Lower lobe of right lung (tissue), 2 donors: Measurements from ENCODE around the gene FHIT. TPM values are rescaled to one million over a fixed set of nuclear protein-coding genes. Genes with fewer than 3 reads are reported as not detected.
A peak's percentile ranks its signal among the peaks of the same experiment; 100 is the strongest.
"Not testable (repeated sequence)": the region's sequence is repeated elsewhere in the genome, so short reads cannot be mapped to it uniquely, and the experiment has no call there.

ENCODE experiments used
- ATAC-seq, 2 donors: fragments of 200-7000 bp; cut with Tn5 transposase; one replicate each; pipeline ENCODE4 v1.9.1; 2020 to 2022; ENCODE audit warnings: mild to moderate bottlenecking in 2 of 2, moderate library complexity in 2 of 2
- DNase-seq: peaks from one replicate; pipeline ENCODE4 v3.0.0-alpha.2; 2020
- H3K27ac ChIP-seq: fragments of 200-600 bp; one replicate; pipeline ENCODE4 v1.8.0; 2022
- H3K27me3 ChIP-seq: fragments of 200-600 bp; one replicate; pipeline ENCODE4 v1.8.0; 2022; ENCODE audit warnings: low read depth
- H3K36me3 ChIP-seq: fragments of 200-600 bp; one replicate; pipeline ENCODE4 v1.8.0; 2022; ENCODE audit warnings: mild to moderate bottlenecking
- H3K4me1 ChIP-seq: fragments of 200-600 bp; one replicate; pipeline ENCODE4 v1.8.0; 2022
- H3K4me3 ChIP-seq: fragments of 200-600 bp; one replicate; pipeline ENCODE4 v1.8.0; 2022; ENCODE audit warnings: mild to moderate bottlenecking
- H3K9me3 ChIP-seq: fragments of 200-600 bp; one replicate; pipeline ENCODE4 v1.8.0; 2022
- CTCF ChIP-seq: fragments of 200-600 bp; IDR thresholded peaks from one replicate; pipeline ENCODE4 v1.8.0; 2022; ENCODE audit warnings: antibody characterized with exemption, mild to moderate bottlenecking
- intact Hi-C: fragments of 100-400 bp; cut with DNase I; formaldehyde crosslinking; loops from one replicate; pipeline ENCODE4 v1.11.0; 2022
- total RNA-seq: library from RNA; stranded (reverse); fragmentation: NEBNext Ultra II Directional; extraction: Animal tissue kit (Norgen Biotek cat#: 25700); gene quantifications from one replicate; pipeline ENCODE4 v1.2.1, GENCODE V29; 2021
- donor health status: DM: no; HTN: yes; CAD: no; lungs with severe emphysema.

FHIT gene
- total RNA-seq, 1 donor from 2014 or later: 10.3 TPM

DNA sequence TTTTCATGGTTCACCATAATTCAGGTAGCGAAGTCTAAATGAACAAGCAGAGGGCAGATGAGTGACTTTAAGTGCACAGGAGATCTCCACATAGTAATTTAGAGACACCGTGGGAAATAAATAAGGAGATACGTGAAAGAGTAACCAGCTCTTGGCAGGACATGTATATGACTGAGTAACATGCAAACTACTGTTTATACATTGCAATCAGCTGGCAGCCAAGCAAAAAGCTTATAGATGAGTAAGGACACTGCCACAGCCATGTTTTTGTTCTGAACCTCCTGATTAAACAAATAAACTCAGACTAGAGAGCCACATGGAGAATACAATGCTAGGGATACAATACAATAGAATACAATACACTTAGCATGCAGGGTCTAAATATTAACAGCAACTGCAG lies 252.4 kb downstream of the FHIT start:
- no peaks in the 10 kb centered on the region for H3K4me1 ChIP-seq
- intact Hi-C loops: no loop called here
- H3K36me3 ChIP-seq: no peaks in the 10 kb centered on the region
- H3K27me3 ChIP-seq: no peaks in the 10 kb centered on the region
- no peak overlapping the region for H3K4me3 ChIP-seq
- TF ChIP-seq CTCF: no peak
- no peaks in the 10 kb centered on the region for H3K9me3 ChIP-seq
- ATAC-seq (no peak), DNase-seq (no peak)
- no peak overlapping the region for H3K27ac ChIP-seq

- Histone ChIP-seq H3K27ac (no peak overlapping the region), H3K27me3 (no peaks in the 10 kb centered on the region), H3K9me3 (no peaks in the 10 kb centered on the region), H3K4me3 (no peak overlapping the region), H3K36me3 (no peaks in the 10 kb centered on the region), H3K4me1 (no peaks in the 10 kb centered on the region)
- intact Hi-C loops: no loop called here
- ATAC-seq (peak; percentile 43 to 45), DNase-seq (no peak)
- no peak for TF ChIP-seq CTCF
These were observed 258.9 kb downstream of the FHIT start for GRCh38 chr3:60992395-60992794.

DNA sequence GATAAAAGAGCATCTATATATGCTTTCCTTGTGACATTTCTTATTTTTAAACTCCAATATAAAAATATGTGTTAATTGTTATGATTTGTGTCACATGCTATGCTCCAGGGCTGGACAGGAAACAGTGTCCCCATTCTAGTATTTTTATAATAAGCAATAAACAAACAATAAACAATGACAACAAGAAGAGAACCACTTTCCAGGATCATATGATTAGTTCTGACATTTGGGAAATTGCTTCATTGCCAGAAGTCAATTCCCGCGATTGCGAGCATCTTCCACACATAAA lies 260.9 kb downstream of the FHIT start:
- Histone ChIP-seq H3K9me3 (no peaks in the 10 kb centered on the region), H3K27me3 (no peaks in the 10 kb centered on the region), H3K36me3 (no peaks in the 10 kb centered on the region), H3K4me3 (no peak overlapping the region), H3K4me1 (no peaks in the 10 kb centered on the region), H3K27ac (no peak overlapping the region)
- DNase-seq (no peak), ATAC-seq (no peak)
- intact Hi-C loops: no loop called here
- TF ChIP-seq CTCF: no peak

DNA sequence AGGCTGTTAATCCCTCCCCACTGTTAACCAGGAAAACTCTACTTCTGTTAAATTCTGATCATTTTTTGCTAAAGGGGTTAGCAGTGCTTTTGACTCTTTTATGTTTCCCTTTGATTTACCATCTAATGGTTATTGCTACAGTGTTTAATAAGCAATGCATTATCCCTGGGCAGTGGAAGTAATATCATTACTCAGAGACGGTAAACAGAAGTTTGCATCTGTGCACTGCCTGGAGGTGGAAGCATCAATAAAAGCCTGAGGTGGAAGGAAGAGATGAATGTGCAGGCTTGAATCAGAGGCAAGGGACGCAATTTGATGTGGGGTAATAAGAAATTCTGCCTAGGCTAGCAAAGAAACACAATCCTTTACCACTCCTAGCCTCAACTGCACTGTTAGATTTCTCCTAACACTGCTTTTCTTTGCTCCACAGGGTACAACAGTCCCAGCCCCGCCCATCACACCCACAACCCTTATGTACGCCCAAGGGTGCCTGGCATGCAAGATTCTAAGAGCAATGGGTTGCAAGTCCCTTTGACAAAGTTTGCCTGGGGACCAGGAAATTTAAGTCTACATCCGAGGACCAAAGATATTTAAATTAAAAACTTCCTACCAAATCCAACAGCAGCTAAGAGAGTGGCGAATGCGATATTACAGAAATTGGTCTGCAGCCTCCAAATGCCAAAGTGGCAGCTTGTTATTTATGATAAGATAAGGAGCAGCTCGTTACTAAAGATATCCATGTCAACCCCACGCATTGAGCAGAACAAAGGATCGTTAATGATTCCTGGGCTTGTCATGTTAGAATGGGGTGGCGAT lies 261.4 kb downstream of the FHIT start:
- no peaks in the 10 kb centered on the region for H3K36me3 ChIP-seq
- H3K4me1 ChIP-seq: no peaks in the 10 kb centered on the region
- H3K9me3 ChIP-seq: no peaks in the 10 kb centered on the region
- DNase-seq (no peak), ATAC-seq (no peak)
- TF ChIP-seq CTCF: no peak
- intact Hi-C loops: no loop called here
- H3K4me3 ChIP-seq: no peak overlapping the region
- no peaks in the 10 kb centered on the region for H3K27me3 ChIP-seq
- no peak overlapping the region for H3K27ac ChIP-seq

DNA sequence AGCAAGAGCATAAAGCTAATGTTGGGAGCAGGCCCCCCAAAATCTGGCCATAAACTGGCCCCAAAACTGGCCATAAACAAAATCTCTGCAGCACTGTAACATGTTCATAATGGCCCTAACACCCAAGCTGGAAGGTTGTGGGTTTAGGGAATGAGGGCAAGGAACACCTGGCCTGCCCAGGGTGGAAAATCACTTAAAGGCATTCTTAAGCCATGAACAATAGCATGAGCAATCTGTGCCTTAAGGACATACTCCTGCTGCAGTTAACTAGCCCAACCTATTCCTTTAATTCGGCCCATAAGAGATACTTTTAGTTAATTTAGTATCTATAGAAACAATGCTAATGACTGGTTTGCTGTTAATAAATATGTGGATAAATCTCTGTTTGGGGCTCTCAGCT lies 264.1 kb downstream of the FHIT start:
- DNase-seq, ATAC-seq, H3K9me3 ChIP-seq, H3K27ac ChIP-seq, intact Hi-C loops, H3K36me3 ChIP-seq, H3K4me1 ChIP-seq, H3K4me3 ChIP-seq, H3K27me3 ChIP-seq: not testable (repeated sequence)

DNA sequence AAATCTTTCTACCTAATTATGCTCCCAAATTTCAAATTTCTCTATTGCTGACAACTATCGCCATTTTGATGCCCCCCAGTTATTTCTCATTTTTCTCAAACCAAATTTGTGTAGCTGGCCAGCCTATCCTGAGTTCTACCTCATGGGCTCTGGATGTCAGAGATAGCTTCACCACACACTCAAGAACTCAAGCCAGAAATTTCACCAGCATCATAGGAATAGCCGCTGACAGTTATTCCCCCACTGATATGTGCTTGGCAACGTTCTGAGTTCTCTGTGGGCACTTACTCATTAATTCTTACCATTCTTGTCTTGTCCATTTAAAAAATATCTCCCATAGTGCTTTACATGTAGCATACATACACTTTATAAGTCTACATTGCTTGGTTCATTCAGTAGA lies 264.7 kb downstream of the FHIT start:
- Histone ChIP-seq H3K4me1 (no peaks in the 10 kb centered on the region), H3K9me3 (peaks cover 7% of the 10 kb centered on the region), H3K36me3 (no peaks in the 10 kb centered on the region), H3K27me3 (no peaks in the 10 kb centered on the region), H3K4me3 (no peak overlapping the region), H3K27ac (no peak overlapping the region)
- intact Hi-C loops: no loop called here
- ATAC-seq: no peak
- DNase-seq: no peak
- no peak for TF ChIP-seq CTCF
